GM18868 (cell line): ENCODE measurements around the gene PTGDS.

Source experiments
- ATAC-seq: cut with Tn5 transposase; IDR thresholded peaks from one replicate; pipeline ENCODE4 v1.9.1; 2021; ENCODE audit warnings: mild to moderate bottlenecking, moderate library complexity; ENCODE audit not compliant: unreplicated experiment

PTGDS gene

GRCh38 chr9:136945333-136946227 lies 31.7 kb upstream of the PTGDS start:
- no peak for ATAC-seq

- ATAC-seq, result no peak
Measured at GRCh38 chr9:136946228-136947027, 30.9 kb upstream of the PTGDS start.

- no peak for ATAC-seq
Measured at GRCh38 chr9:136947028-136947891, 30.0 kb upstream of the PTGDS start.

- no peak for ATAC-seq
Measured at GRCh38 chr9:136947955-136948510, 29.3 kb upstream of the PTGDS start.

- ATAC-seq, result no peak
Measured at GRCh38 chr9:136949239-136949816, 28.0 kb upstream of the PTGDS start.

GRCh38 chr9:136949817-136950655 lies 27.3 kb upstream of the PTGDS start:
- peak; percentile 88 for ATAC-seq

GRCh38 chr9:136950656-136951276 lies 26.5 kb upstream of the PTGDS start:
- no peak for ATAC-seq

- no peak for ATAC-seq
Measured at GRCh38 chr9:136951541-136952320, 25.6 kb upstream of the PTGDS start, which contains the start of gene LCN12. LCN12 (plus strand) TSS chr9:136952273; CDS start chr9:136952328, 55 bp downstream.

- no peak for ATAC-seq
Measured at GRCh38 chr9:136952321-136952850, 24.9 kb upstream of the PTGDS start.

GRCh38 chr9:136952876-136953770 lies 24.2 kb upstream of the PTGDS start:
- no peak for ATAC-seq

- no peak for ATAC-seq
Measured at GRCh38 chr9:136953771-136954269, 23.5 kb upstream of the PTGDS start.

GRCh38 chr9:136954270-136955083 lies 22.8 kb upstream of the PTGDS start:
- ATAC-seq, result no peak

GRCh38 chr9:136955202-136955942 lies 21.9 kb upstream of the PTGDS start:
- ATAC-seq, result no peak

- no peak for ATAC-seq
Measured at GRCh38 chr9:136955943-136956335, 21.4 kb upstream of the PTGDS start.

GRCh38 chr9:136956604-136957003 lies 20.7 kb upstream of the PTGDS start:
- ATAC-seq, result no peak
